Transverse colon (tissue), 4 donors: ENCODE data around the gene EFCAB11.

Experiments
- CTCF ChIP-seq, 5 experiments: fragments of 200-600 bp in 3 of 5; fragments of 450-650 bp in 2 of 5; sonication (generic) in 3 of 5; IDR thresholded peaks; 1 replicate in 2 of 5; 2 replicates in 3 of 5; pipeline ENCODE4 v1.5.1; 2016 to 2017; ENCODE audit warnings: antibody characterized with exemption in 5 of 5, inconsistent platforms in 3 of 5, mild to moderate bottlenecking in 2 of 5, moderate library complexity in 1 of 5
- EP300 ChIP-seq: sonication (generic); formaldehyde crosslinking; IDR thresholded peaks from one replicate; pipeline ENCODE4 v1.6.1; 2017; ENCODE audit warnings: antibody characterized with exemption, low read depth
- POLR2A ChIP-seq: fragments of 450-650 bp; IDR thresholded peaks from one replicate; pipeline ENCODE4 v1.6.1; 2016; ENCODE audit warnings: antibody characterized with exemption, mild to moderate bottlenecking, moderate library complexity
- POLR2AphosphoS5 ChIP-seq, 3 donors: sonication (generic); formaldehyde crosslinking; IDR thresholded peaks; one replicate each; pipeline ENCODE4 v1.6.1; 2016; ENCODE audit warnings: antibody characterized with exemption in 3 of 3

GRCh38 chr14:89827265-89827664 is 127.3 kb downstream of the EFCAB11 start:
- TF ChIP-seq POLR2A: no peak
- no peak for TF ChIP-seq CTCF (IDR thresholded peaks at IDR 0.05)
- TF ChIP-seq EP300: no peak
- no peak for TF ChIP-seq POLR2AphosphoS5 (IDR thresholded peaks at IDR 0.05)
